Activated naive CD4-positive, alpha-beta T cell treated with anti-CD3 and anti-CD28 coated beads for 36 hours (primary cell): Measurements from ENCODE around the gene RAP1GDS1. TPM values are rescaled to one million over a fixed set of nuclear protein-coding genes. Genes with fewer than 3 reads are reported as not detected.

Experiments
- total RNA-seq, 2 experiments: library from RNA; stranded (reverse); gene quantifications; one replicate each; pipeline ENCODE4 v1.2.3, GENCODE V29; 2021

The RAP1GDS1 gene
- total RNA-seq, 2 experiments from 2014 or later, result 36.7 to 40.9 TPM

Other genes starting within 250 kb of the RAP1GDS1 start
- gene STPG2, start 117.9 kb upstream of the RAP1GDS1 start, total RNA-seq, result not detected